Fibroblast of mammary gland (primary cell): ENCODE results near the gene LAMTOR3.
A peak's percentile ranks its signal among the peaks of the same experiment; 100 is the strongest.

ENCODE experiments used
- DNase-seq: peaks from one replicate; pipeline ENCODE4 v3.0.0-alpha.2; 2010; ENCODE audit warnings: low read depth
- H3K4me3 ChIP-seq: 2 replicates; pipeline ENCODE4 v1.5.1; 2011; ENCODE audit warnings: low read depth, mild to moderate bottlenecking, low read length, moderate library complexity; ENCODE audit not compliant: control insufficient read depth
- TF ChIP-seq, protein P1 (sequence below): conservative IDR thresholded peaks from 2 replicates; pipeline ENCODE4 v1.5.1; 2011; ENCODE audit warnings: low read depth, low read length, inconsistent platforms; ENCODE audit not compliant: control insufficient read depth, insufficient read depth

Gene LAMTOR3

GRCh38 chr4:99885687-99886086 is 8.5 kb downstream of the LAMTOR3 start:
- TF ChIP-seq, protein P1, sequence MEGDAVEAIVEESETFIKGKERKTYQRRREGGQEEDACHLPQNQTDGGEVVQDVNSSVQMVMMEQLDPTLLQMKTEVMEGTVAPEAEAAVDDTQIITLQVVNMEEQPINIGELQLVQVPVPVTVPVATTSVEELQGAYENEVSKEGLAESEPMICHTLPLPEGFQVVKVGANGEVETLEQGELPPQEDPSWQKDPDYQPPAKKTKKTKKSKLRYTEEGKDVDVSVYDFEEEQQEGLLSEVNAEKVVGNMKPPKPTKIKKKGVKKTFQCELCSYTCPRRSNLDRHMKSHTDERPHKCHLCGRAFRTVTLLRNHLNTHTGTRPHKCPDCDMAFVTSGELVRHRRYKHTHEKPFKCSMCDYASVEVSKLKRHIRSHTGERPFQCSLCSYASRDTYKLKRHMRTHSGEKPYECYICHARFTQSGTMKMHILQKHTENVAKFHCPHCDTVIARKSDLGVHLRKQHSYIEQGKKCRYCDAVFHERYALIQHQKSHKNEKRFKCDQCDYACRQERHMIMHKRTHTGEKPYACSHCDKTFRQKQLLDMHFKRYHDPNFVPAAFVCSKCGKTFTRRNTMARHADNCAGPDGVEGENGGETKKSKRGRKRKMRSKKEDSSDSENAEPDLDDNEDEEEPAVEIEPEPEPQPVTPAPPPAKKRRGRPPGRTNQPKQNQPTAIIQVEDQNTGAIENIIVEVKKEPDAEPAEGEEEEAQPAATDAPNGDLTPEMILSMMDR, result no peak
- no peak for DNase-seq
- no peak overlapping the region for H3K4me3 ChIP-seq

- TF ChIP-seq, protein P1, result peak; percentile 42
- DNase-seq, result peak; percentile 58
- H3K4me3 ChIP-seq, result no peak overlapping the region
These were observed 9.1 kb downstream of the LAMTOR3 start for GRCh38 chr4:99885063-99885664.

- no peak overlapping the region for H3K4me3 ChIP-seq
- TF ChIP-seq, protein P1, result no peak
- no peak for DNase-seq
These were observed 14.8 kb downstream of the LAMTOR3 start for GRCh38 chr4:99879458-99879857.

DNA sequence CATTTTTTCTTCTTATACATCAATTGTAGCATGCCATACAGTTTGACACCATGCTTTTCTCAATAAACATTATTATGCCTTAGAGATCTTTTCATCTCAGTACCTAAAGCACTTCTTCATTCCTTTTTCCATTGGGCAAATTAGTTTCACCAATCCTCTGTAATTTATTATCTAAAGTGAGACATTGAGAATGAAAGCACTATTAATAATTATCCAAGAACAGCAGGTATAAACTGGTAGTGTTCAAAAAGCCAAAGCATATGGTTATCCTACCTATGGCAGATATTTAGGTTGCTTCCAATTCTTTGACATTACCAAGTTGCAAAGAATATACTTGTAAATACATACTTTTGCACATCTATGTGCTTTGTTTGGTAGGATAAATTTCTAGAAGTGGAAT is 15.6 kb downstream of the LAMTOR3 start:
- H3K4me3 ChIP-seq, result no peak overlapping the region
- DNase-seq, result no peak
- TF ChIP-seq, protein P1, result no peak

- TF ChIP-seq, protein P1, result no peak
- DNase-seq, result no peak
- H3K4me3 ChIP-seq, result no peak overlapping the region
These were observed 17.3 kb downstream of the LAMTOR3 start for GRCh38 chr4:99876946-99877345.

DNA sequence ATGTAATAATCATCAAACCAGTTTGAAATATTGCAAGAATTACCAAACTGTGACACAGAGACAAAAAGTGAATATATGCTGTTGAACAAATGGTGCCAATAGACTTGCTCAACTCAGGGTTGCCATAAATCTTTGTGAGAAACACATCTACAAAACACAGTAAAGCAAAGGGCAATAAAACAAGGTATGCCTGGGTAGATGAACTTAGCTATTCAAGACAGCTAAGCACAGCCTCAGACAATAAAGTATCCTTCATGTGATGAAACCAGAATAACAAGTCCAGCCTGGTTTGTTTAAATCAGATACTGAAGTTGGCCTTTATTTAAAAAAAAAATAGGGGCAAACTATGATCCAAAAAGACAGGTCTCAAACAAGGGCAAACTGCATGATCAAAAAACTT is 19.2 kb downstream of the LAMTOR3 start:
- TF ChIP-seq, protein P1, result no peak
- DNase-seq, result no peak
- no peak overlapping the region for H3K4me3 ChIP-seq

- TF ChIP-seq, protein P1, result no peak
- H3K4me3 ChIP-seq, result no peak overlapping the region
- no peak for DNase-seq
These were observed 21.7 kb downstream of the LAMTOR3 start for GRCh38 chr4:99872570-99872969.
